SK-N-SH (cell line): ENCODE measurements around the gene HEMK1. TPM values are rescaled to one million over a fixed set of nuclear protein-coding genes. Genes with fewer than 3 reads are reported as not detected.

ENCODE experiments used
- CTCF ChIA-PET: fragments of 300-600, 350-600 bp; formaldehyde crosslinking; extraction: SDS; loops from one replicate; lab custom pipeline; 2021; lab: Yijun Ruan, JAX
- POLR2A ChIA-PET: fragments of 350-600 bp; sonication (Branson Sonifier 250); formaldehyde crosslinking; extraction: SDS; loops from one replicate; lab custom pipeline; 2020; ENCODE audit warnings: antibody characterized with exemption, inconsistent platforms; lab: Yijun Ruan, JAX
- DNase-seq: peaks from one replicate; pipeline ENCODE4 v3.0.0; 2012
- H2AFZ ChIP-seq: fragments of 200-600 bp; sonication (generic); 2 replicates; pipeline ENCODE4 v1.8.1; 2016; ENCODE audit warnings: antibody characterized with exemption, mild to moderate bottlenecking, low read depth
- H3F3A ChIP-seq: fragments of 200-600 bp; sonication (generic); replicated peaks from 2 replicates; pipeline ENCODE3; 2016; ENCODE audit warnings: antibody characterized with exemption, mild to moderate bottlenecking; ENCODE audit not compliant: insufficient read depth
- H3K27ac ChIP-seq, 2 experiments: fragments of 200-500 bp in 1 of 2; fragments of 200-600 bp in 1 of 2; sonication (Bioruptor generic) in 1 of 2; sonication (generic), shearing (Covaris generic) in 1 of 2; 2 replicates each; pipeline versions ENCODE4 v1.5.1 to v1.6.1; 2014 to 2016; ENCODE audit warnings: low read depth in 2 of 2, inconsistent platforms in 1 of 2, low read length in 1 of 2, mild to moderate bottlenecking in 1 of 2, mixed read lengths in 1 of 2
- H3K27me3 ChIP-seq: fragments of 200-600 bp; sonication (generic), shearing (Covaris generic); 2 replicates; pipeline ENCODE4 v1.6.1; 2016; ENCODE audit warnings: mixed run types; ENCODE audit not compliant: insufficient read depth
- H3K36me3 ChIP-seq, 2 experiments: fragments of 200-500 bp in 1 of 2; fragments of 200-600 bp in 1 of 2; sonication (Bioruptor generic) in 1 of 2; sonication (generic) in 1 of 2; replicated peaks in 1 of 2; 2 replicates each; pipeline versions ENCODE3 to v1.5.1; 2014 to 2016; ENCODE audit warnings: low read length in 1 of 2, mild to moderate bottlenecking in 1 of 2; ENCODE audit not compliant: insufficient read depth in 2 of 2, control insufficient read depth in 1 of 2
- H3K4me1 ChIP-seq, 2 experiments: fragments of 200-500 bp in 1 of 2; fragments of 200-600 bp in 1 of 2; sonication (Bioruptor generic) in 1 of 2; sonication (generic), shearing (Covaris generic) in 1 of 2; 2 replicates each; pipeline versions ENCODE4 v1.5.1 to v1.6.1; 2014 to 2016; ENCODE audit warnings: low read depth in 1 of 2, low read length in 1 of 2, mixed run types in 1 of 2; ENCODE audit not compliant: insufficient read depth in 2 of 2, control insufficient read depth in 1 of 2
- H3K4me2 ChIP-seq: fragments of 200-600 bp; sonication (generic), shearing (Covaris generic); 2 replicates; pipeline ENCODE4 v1.6.1; 2017; ENCODE audit warnings: mixed run types
- H3K4me3 ChIP-seq, 2 experiments: fragments of 200-500 bp in 1 of 2; fragments of 200-600 bp in 1 of 2; sonication (Bioruptor generic) in 1 of 2; sonication (generic), shearing (Covaris generic) in 1 of 2; 2 replicates each; pipeline versions ENCODE4 v1.5.1 to v1.8.1; 2014 to 2016; ENCODE audit warnings: low read depth in 2 of 2, inconsistent platforms in 1 of 2, low read length in 1 of 2, mild to moderate bottlenecking in 1 of 2, mixed read lengths in 1 of 2, moderate library complexity in 1 of 2
- H3K79me2 ChIP-seq: fragments of 200-600 bp; sonication (generic); 2 replicates; pipeline ENCODE4 v1.8.1; 2017; ENCODE audit warnings: mild to moderate bottlenecking; ENCODE audit not compliant: insufficient read depth
- H3K9ac ChIP-seq: fragments of 200-600 bp; sonication (generic); 2 replicates; pipeline ENCODE4 v1.6.1; 2017; ENCODE audit warnings: mixed run types
- H3K9me2 ChIP-seq: fragments of 200-600 bp; sonication (generic); 2 replicates; pipeline ENCODE4 v1.6.1; 2017; ENCODE audit warnings: mixed run types
- H3K9me3 ChIP-seq: fragments of 200-600 bp; sonication (generic); 2 replicates; pipeline ENCODE4 v1.6.1; 2017; ENCODE audit warnings: mixed run types, mild to moderate bottlenecking, moderate library complexity
- H4K20me1 ChIP-seq: fragments of 200-600 bp; sonication (generic); 2 replicates; pipeline ENCODE4 v1.6.1; 2017; ENCODE audit warnings: mild to moderate bottlenecking, mixed run types; ENCODE audit not compliant: insufficient read depth
- ELF1 ChIP-seq: IDR thresholded peaks from 2 replicates; pipeline ENCODE4 v1.4.0; 2012
- EP300 ChIP-seq, 2 experiments: IDR thresholded peaks; 2 replicates each; pipeline versions ENCODE4 v1.4.0 to v1.6.1; 2012; ENCODE audit warnings: borderline replicate concordance in 1 of 2, low read depth in 1 of 2, low read length in 1 of 2
- FOXJ3 ChIP-seq: sonication (generic); formaldehyde crosslinking; IDR thresholded peaks from 2 replicates; pipeline ENCODE4 v1.5.1; 2020; ENCODE audit warnings: mild to moderate bottlenecking, missing genetic modification reagents
- GABPA ChIP-seq: IDR thresholded peaks from 2 replicates; pipeline ENCODE4 v1.4.0; 2012; ENCODE audit warnings: low read depth, mild to moderate bottlenecking
- GATA2 ChIP-seq: sonication (generic); formaldehyde crosslinking; IDR thresholded peaks from 2 replicates; pipeline ENCODE4 v1.5.0; 2020; ENCODE audit warnings: mild to moderate bottlenecking, missing genetic modification reagents
- MEF2A ChIP-seq: IDR thresholded peaks from 2 replicates; pipeline ENCODE4 v1.4.0; 2012; ENCODE audit warnings: low read depth, borderline replicate concordance
- RCOR1 ChIP-seq: fragments of 150-350 bp; IDR thresholded peaks from 2 replicates; pipeline ENCODE4 v1.6.1; 2017; ENCODE audit warnings: antibody characterized with exemption, low read length
- RXRA ChIP-seq: IDR thresholded peaks from 2 replicates; pipeline ENCODE4 v1.4.0; 2012; ENCODE audit warnings: low read depth, mild to moderate bottlenecking, borderline replicate concordance
- YY1 ChIP-seq: IDR thresholded peaks from 2 replicates; pipeline ENCODE4 v1.4.0; 2012; ENCODE audit warnings: low read depth, mild to moderate bottlenecking
- WGBS: methylation state at CpG from one replicate; pipeline ENCODE4 v1.1.6; 2017; ENCODE audit warnings: low lambda C conversion rate; 5-methylcytosine and 5-hydroxymethylcytosine counted together
- polyA plus RNA-seq, 3 experiments: library from polyadenylated mRNA; depleted of rRNA; stranded (reverse); fragments of >200 nt; gene quantifications; 2 replicates each; pipeline ENCODE4 v1.2.3, GENCODE V29; 2012
- TF ChIP-seq, protein P1 (sequence below): fragments of 200-600 bp; sonication (generic); IDR thresholded peaks from 2 replicates; pipeline ENCODE4 v1.6.1; 2017; ENCODE audit warnings: antibody characterized with exemption, mild to moderate bottlenecking, moderate library complexity
- TF ChIP-seq, protein P2 (sequence below): IDR thresholded peaks from 2 replicates; pipeline ENCODE4 v1.4.0; 2012; ENCODE audit warnings: low read depth, borderline replicate concordance
- TF ChIP-seq, protein P3 (sequence below): fragments of 150-350 bp; IDR thresholded peaks from 2 replicates; pipeline ENCODE4 v1.6.1; 2016; ENCODE audit warnings: mild to moderate bottlenecking, low read depth, low read length

Gene HEMK1
- polyA plus RNA-seq, 1 of the 3 experiments (the other 2 are of a cell fraction): 15.4 TPM

GRCh38 chr3:50612970-50613846, 43.9 kb downstream of the HEMK1 start (continued):
- TF ChIP-seq, protein P1, sequence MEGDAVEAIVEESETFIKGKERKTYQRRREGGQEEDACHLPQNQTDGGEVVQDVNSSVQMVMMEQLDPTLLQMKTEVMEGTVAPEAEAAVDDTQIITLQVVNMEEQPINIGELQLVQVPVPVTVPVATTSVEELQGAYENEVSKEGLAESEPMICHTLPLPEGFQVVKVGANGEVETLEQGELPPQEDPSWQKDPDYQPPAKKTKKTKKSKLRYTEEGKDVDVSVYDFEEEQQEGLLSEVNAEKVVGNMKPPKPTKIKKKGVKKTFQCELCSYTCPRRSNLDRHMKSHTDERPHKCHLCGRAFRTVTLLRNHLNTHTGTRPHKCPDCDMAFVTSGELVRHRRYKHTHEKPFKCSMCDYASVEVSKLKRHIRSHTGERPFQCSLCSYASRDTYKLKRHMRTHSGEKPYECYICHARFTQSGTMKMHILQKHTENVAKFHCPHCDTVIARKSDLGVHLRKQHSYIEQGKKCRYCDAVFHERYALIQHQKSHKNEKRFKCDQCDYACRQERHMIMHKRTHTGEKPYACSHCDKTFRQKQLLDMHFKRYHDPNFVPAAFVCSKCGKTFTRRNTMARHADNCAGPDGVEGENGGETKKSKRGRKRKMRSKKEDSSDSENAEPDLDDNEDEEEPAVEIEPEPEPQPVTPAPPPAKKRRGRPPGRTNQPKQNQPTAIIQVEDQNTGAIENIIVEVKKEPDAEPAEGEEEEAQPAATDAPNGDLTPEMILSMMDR: no peak
- no peak for TF ChIP-seq RXRA

DNA sequence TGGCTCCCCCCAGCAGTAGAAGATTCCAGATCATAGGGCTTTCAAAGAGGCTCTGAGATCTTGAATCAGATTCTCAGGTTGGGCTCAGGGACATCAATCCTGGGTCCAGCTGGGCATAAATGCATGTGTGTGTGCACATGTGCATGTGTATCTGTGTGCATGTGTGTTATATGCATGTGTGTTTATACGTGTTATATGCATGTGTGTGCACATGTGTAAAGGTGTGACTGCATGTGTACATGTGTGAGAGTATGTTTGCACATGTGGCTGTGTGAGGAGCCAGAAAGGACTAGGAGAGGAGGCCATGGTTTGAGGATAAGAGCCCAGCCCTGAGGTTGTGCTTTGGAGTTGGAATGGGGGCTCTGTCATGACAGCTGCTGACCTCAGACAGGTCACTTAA, 45.9 kb downstream of the HEMK1 start:
- Histone ChIP-seq H3K9ac (no peak overlapping the region), H3K27me3 (no peaks in the 10 kb centered on the region), H3K4me1 (peaks cover 0 to 40% of the 10 kb centered on the region in 2 experiments; a peak in 1 of 4 replicates), H3K9me2 (no peaks in the 10 kb centered on the region), H3K9me3 (no peaks in the 10 kb centered on the region), H3K4me2 (no peak overlapping the region), H3K27ac (no peak overlapping the region), H3K79me2 (no peaks in the 10 kb centered on the region), H3K36me3 (no peaks in the 10 kb centered on the region), H3F3A (peaks cover 7% of the 10 kb centered on the region), H2AFZ (no peak overlapping the region), H3K4me3 (no peak overlapping the region), H4K20me1 (no peaks in the 10 kb centered on the region)
- CTCF ChIA-PET: interaction anchor here (0.7 to 25.1 kb wide), 54 partner anchors 12 to 1092 kb away, joined by 3 to 648 read pairs (median 6); partner anchors contain the start of genes C3orf18, CYB561D2, DOCK3 and GRM2
- DNase-seq: no peak
- POLR2A ChIA-PET: no interaction called here
- TF ChIP-seq ELF1: no peak
- no peak for TF ChIP-seq RCOR1
- no peak for TF ChIP-seq YY1
- TF ChIP-seq FOXJ3 (CRISPR knock-in tag): no peak
- no peak for TF ChIP-seq EP300 (IDR thresholded peaks at IDR 0.05; ENCODE audit: borderline replicate concordance in 1 of 2, low read depth in 1 of 2, low read length in 1 of 2)
- TF ChIP-seq, protein P2, sequence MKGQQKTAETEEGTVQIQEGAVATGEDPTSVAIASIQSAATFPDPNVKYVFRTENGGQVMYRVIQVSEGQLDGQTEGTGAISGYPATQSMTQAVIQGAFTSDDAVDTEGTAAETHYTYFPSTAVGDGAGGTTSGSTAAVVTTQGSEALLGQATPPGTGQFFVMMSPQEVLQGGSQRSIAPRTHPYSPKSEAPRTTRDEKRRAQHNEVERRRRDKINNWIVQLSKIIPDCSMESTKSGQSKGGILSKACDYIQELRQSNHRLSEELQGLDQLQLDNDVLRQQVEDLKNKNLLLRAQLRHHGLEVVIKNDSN: no peak
- no peak for TF ChIP-seq MEF2A
- no peak for TF ChIP-seq GABPA
- TF ChIP-seq, protein P3, sequence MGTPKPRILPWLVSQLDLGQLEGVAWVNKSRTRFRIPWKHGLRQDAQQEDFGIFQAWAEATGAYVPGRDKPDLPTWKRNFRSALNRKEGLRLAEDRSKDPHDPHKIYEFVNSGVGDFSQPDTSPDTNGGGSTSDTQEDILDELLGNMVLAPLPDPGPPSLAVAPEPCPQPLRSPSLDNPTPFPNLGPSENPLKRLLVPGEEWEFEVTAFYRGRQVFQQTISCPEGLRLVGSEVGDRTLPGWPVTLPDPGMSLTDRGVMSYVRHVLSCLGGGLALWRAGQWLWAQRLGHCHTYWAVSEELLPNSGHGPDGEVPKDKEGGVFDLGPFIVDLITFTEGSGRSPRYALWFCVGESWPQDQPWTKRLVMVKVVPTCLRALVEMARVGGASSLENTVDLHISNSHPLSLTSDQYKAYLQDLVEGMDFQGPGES: no peak
- TF ChIP-seq GATA2 (CRISPR knock-in tag): no peak
- 14% methylated on average over 1 of the region's 1 CpG for WGBS
